NCI-H748 treated with DMSO at 0.1 percent for 48 hours (cell line): Measurements from ENCODE around the gene OOEP.

ENCODE experiments used
- DNase-seq: peaks from one replicate; lab custom pipeline; 2025; lab: John Stamatoyannopoulos, UW

The OOEP gene

DNA sequence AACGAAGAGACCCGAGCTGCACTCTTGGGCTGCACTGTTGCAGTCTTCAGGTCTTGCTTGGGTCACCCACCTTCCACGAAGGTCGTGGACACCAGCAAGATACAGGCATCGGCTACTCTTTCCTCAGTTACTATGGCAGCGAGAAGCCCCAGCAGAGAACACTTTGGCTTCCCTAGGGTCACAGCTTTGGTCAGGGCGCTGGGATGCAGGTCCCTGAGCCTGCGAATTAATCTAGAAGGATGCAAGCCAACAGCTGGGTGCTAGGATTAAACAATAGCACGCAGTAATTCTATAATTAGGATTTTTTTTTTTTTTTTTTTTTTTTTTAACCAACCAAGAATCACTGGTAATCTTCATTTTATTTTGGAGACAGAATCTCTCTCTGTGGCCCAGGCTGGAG, 5.1 kb downstream of the OOEP start:
- no peak for DNase-seq

DNA sequence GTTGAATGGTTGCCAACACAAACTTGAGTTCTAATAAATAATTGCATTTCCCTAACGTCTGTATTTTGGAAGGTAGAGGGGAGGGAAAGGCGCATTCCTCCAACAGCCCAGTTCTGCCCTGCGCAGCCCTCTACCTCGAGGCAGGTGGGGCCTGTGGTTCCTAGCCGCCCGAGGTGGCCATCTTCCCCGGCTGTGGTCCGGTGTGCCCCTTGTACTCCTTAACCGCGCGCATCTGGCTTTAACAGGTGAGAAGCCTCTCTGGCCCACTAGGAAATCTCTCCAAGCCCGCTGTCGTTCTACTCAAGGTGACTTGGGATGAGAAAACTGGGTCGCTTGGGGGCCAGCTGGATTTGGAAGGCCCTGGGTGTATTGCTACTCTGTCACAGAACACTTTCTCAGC, 5.6 kb downstream of the OOEP start:
- DNase-seq, result no peak

DNA sequence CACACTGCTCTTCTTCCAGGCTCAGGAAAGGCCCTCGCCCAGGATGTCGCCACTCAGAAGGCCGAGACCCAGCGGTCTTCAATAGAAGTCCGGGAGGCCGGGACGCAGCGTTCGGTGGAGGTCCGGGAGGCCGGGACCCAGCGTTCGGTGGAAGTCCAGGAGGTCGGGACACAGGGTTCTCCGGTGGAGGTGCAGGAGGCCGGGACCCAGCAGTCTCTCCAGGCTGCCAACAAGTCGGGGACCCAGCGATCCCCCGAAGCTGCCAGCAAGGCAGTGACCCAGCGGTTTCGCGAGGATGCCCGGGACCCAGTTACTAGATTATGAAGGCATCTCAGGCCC, 6.2 kb downstream of the OOEP start:
- no peak for DNase-seq

DNA sequence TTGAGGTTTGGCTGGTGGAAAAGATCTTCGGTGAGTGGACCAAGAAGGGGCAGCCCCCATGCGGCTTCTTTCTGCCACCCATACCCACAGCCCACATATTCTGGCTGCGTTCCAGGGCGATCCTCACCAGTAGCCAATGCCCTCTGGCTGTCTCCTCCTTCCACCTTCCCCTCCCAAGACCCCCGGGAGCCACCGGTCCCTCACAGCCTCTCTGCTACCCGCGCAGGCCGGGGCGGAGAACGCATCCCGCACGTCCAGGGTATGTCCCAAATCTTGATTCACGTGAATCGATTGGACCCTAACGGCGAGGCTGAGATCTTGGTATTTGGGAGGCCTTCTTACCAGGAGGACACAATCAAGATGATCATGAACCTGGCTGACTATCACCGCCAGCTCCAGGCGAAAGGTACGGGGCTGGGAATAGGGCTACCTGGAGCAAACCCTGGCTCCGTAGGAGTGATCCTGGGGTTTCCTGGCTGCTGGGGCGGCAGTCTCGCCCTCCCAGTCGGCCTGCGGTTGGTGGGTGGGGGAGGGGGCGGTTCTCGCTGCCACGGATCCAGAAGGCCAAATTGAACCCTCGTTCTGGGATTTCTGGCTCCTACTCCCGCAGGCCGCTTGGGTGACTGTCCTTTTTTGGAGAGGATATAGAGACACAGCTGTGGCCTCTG, 6.7 kb downstream of the OOEP start:
- DNase-seq, result no peak

DNA sequence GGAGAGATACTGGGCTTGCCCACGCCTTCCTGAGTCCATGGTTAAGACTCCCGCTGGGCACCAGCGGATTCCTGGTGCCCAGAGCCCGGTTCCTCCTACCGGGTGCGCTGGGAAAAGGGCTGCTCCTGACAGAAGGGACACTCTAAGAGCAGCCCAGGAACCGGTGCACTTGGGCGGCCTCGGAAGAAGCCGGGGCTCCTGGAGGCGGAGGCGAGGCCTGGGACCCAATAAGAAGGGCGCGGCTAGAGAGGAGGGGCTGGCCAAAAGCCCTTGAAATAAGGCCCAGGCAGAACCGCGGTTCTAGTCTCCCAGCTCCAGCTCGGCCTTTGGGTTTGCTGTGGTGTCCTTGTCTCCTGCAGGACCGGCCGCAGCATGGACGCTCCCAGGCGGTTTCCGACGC, 7.3 kb downstream of the OOEP start, which contains the start of gene KHDC3L:
Gene KHDC3L, plus strand, starts transcription at position 301 of the 400 bp plus-strand sequence. Its CDS starts 72 bp downstream, at position 373.
- DNase-seq, result no peak

DNA sequence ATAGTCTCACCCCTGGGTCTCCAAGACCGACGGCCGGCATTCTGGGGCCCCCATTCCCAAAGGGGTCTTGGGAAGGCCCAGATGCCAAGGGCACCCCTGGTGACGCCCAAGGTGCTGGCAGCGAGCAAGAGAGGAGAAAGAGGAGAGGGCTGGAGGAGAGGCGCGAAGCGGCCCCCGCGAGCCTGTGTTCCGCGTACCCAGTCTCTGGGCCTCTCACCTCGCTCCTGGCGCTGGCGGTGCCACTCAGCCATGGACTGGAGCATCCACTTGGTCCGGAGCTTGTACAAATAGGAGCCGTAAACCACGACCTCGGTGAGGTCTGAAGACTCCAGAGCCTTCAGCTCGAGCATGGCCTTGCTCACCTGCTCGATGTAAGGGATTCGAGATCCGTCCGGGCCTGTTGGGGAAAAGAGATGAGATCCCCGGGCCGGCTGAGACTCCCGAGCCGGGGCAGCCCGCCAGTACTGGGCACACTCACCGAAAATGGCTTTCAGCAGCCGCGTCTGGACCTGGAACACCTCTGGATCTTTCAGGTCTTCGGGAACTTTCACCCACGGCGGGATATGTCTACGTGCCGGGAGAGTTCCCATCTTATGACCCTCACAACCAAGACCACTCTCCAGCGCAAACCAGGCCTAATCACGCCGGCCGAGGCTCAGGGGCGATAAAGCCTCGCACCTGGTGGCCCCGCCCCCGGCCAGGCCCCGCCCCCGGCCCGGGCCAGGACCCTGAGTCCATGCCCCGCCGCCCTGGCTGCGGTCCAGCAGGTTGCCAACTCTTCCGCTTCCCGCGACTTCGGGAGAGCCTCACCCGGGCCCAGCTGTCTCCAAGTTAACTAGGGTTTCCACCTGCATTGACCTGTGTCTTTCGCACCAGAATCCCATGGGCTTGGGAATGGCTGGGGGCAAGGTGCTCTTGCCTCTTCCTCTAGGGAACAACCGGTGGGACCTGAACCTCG, 15.8 kb downstream of the OOEP start, which contains the start of gene DPPA5:
Gene DPPA5, minus strand, starts transcription at position 641 of the 958 bp plus-strand sequence. Its CDS starts 51 bp downstream, at position 590.
- DNase-seq, result no peak

DNA sequence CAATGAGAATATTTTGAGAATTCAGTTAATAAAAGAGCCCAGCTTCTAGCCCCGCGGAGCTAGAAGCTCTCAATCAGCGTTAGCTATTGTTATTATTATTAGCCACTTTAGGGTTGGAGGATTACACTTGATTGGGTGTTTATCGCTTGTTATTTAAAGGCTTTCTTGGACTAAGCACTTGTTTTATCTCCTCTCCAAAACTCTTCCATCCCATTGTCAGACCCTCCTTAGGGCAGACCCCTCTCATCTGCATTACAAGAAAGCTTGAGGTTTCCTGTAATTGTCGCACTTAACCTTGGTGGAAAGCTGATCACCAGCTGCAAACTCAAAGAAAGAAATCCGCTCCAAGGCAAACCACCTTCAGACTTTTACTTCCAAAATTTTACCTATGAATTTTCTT, 20.4 kb downstream of the OOEP start:
- DNase-seq, result no peak

DNA sequence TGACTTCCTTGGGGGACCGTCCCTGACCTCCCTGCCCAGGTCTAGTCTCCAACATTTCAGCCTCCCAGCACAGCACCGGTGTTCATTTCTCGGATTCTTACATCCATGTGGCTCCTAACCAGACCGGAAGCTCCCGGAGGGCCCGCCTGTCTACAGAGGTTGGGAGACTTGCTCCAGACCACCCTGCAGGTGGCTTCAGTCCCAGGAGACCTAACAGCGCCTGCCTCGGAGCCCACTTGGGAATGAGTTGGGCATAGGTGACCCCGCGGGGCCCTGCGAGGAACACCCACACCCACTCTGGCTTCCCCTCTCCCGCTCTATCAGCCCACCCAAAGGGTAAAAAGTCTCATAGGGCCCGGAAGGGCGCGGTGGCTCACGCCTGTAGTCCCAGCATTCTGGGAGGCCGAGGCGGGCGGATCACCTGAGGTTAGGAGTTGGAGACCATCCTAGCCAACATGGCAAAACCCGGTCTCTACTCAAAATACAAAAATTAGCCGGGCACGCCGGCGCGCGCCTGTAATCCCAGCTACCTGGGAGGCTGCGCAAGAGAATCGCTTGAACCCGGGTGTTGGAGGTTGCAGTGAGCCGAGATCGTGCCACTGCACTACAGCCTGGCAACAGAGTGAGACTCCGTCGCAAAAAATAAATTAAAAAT, 21.0 kb downstream of the OOEP start:
- DNase-seq, result no peak

DNA sequence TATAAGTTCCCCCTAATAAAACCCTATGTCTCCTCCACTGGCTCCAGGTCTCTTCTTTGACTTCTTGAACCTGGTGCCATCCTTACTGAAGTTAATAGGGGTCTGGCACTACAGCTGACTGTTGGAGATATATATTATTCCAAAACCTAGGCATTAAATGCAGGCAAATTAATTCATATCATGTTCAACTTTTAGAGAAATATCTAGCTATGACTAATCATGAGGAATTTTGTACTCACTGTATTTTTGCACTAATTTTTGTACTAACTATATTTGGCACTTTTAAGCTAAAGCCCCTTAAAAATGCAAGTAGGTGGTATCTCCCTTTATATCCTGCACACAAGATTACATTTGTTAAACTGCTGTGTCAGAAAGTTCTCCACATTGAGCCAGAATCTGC, 26.5 kb downstream of the OOEP start:
- no peak for DNase-seq

DNA sequence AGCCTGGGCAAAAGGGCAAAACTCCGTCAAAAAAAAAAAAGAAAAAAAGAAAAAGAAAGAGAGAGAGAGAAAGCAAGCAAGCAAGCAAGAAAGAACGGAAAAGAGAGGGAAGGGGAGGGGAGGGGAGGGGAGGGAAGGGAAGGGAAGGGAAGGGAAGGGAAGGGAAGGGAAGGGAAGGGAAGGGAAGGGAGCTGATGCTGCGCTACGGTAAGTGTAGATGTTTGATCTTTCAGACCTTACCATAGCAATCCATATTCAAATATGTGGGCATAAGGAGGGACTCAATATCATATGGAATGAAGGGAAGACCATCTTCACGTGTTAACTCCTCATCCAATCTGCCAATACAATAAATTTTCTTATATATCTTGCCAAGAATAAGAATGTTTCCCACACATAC, 27.5 kb downstream of the OOEP start:
- no peak for DNase-seq

DNA sequence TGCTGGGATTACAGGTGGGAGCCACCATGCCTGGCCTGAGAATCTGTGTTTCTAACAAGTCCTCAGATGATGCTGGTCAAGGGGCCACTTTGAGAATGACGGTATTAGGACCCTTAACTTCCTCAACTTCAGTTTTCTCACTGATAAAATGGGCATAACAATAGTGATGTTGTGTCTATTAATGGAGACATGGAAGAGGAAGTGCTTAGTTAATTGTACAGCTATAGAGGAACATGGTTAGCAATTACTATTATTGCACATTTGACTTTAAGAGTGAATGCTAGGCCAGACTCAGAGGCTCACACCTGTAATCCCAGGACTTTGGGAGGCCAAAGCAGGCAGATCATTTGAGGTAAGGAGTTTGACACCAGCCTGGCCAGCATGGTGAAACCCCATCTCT, 28.4 kb downstream of the OOEP start:
- DNase-seq, result no peak

DNA sequence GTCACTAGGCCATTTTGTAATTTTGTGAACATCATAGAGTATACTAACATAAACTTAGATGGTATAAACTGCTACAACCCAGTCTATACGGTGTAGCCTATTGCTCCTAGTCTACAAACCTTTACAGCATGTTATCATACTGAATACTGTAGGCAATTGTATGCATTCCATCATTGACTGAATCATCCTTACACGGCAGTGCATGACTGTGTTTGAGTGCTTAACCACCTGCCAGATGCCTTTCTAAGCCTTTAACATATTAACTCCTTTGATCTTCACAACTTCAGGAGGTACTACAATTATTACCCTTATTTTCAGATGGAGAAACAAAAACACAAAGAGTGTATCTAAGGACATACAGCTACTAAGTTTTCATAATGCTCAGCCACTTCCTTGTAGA, 29.6 kb downstream of the OOEP start:
- no peak for DNase-seq

DNA sequence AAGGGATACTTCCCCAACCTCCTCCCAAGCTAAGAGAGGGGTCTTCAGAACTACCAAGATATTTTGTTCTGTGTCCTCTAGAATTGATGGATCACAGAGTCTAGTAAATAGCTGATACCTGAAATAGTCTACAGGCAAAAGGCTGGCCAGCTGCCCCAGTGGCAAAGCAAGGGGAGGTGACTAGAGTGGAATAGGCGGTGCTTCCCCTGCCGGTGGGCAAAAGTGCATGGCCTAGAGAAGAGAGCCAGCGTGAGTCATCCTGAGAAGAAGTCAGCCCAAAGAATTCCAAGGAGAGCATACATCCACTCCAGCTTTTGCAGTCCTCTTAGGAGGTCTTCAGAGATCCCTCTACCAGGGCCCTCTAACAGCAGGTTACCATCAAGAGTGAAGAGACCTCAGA, 30.4 kb downstream of the OOEP start:
- DNase-seq, result no peak

DNA sequence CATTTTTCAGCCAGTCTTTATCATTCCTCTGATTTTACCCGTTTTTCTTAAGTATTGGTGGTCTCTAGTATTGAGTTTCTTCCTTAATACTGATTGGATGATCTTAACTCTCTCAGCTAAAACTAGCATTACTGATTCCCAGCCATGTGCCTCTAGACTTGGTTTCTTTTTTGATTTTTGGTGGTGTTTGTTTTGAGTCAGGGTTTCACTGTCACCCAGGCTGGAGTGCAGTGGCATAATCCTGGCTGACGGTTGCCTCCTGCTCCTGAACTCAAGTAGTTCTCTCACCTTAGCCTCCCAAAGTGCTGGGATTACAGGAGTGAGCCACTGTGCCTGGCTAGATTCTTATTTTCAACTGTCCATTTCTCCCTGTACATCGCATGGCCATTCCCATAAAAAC, 40.5 kb downstream of the OOEP start:
- DNase-seq, result no peak

DNA sequence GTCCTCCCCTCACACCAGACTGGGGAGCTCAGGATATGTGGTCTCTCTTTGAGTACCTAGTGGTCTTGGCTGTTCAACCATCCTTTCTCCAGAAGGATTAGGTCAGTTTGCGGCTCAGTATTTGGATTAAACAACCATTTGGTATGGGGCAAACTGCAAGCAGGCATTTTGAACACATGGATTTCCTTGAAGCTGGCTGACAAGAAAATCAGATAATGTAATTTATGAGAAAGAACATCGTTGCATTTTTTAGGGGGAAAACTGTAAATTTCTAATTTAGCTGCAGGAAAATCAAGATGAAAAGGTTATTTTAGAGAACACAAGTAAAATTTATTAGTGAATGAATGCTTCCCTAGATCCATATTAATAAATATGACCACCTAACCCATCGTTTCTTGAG, 40.9 kb downstream of the OOEP start:
- DNase-seq, result no peak

DNA sequence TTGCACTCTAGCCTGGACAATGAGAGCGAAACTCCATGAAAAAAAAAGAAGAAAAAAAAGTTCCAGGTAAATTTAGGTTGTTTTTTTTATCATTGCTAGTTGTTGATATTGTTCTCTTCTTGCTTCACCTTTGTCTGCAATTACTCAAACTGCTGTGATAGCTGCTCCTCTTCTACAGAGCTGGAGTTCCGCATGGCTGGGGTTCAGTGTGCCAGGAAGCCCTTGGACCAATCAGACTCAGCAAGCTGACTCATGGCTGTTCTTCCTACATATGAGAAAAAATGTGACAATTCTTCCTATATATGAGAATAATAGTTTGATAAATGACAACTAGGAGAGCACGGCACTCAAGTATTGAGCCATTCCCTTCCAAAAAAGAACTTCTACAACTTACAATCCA, 44.0 kb downstream of the OOEP start:
- no peak for DNase-seq

DNA sequence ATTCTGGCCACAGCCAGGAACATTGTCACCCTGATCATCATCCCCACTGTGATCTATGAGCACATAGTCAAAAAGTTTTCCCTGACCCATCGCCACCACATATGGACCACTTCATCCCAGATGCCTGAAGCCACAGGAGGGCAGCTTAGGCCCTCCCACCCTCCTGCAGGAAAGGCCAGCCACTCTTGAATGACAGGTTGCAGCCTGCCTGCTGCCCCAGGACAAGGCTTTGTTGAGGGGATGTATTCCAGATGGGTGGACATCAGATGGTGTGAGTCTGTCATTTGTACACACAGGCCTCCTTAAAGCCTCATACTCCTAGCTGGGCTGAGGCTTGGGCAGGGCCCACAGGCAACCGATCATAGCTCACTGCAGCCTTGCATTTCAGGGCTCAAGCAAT, 46.4 kb downstream of the OOEP start:
- DNase-seq, result no peak
